AML-193 (cell line): ENCODE results near the gene PHLDA1.

Experiments used
- DNase-seq, 2 experiments: peaks; one replicate each; lab custom pipeline; 2025; lab: John Stamatoyannopoulos, UW

Gene PHLDA1

DNA sequence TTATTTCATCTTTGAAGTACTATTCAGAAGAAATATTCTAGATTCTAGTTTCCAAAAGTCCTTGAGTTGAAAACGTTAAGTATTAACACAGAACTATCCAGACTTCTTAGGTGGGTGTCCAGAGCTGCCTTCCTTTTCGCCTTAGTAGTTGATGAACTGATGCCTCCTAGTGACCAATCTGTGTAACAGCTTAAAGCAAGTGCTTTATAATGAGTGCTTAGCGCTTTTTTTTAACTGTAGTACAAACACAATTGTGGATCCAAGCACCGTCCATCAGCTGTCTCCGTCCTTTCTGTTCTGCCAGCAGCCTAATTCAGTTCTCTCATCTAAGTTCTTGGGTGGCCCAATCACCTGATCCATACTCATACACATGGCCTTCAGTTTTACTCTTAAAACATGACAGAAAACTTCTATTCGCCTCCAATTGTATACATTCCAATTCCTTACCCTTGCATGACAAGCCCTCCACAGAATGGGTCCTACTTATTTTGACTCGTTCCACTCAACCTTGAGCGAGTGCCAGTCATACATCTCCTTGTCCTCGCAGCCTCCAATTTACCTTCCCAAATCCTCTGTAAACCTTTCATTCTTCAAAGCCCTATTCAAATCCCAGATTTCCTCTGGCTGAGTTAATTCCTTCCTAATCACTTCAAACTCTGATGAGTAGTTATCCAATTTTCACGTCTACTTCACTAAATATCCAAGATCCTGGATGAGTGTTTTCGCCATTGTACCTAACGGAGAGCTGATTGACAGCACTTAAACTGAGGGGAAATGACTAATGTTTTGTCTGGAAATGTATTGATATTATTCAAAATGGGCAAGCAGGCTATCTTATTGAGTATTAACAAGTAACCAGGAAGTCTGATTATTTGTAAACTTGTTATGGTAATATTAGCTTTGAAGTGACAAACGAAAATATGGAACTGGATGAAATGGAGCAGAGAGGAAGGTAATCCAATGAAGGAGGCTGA, 5.8 kb upstream of the PHLDA1 start:
- DNase-seq: peak; percentile 86 to 88

DNA sequence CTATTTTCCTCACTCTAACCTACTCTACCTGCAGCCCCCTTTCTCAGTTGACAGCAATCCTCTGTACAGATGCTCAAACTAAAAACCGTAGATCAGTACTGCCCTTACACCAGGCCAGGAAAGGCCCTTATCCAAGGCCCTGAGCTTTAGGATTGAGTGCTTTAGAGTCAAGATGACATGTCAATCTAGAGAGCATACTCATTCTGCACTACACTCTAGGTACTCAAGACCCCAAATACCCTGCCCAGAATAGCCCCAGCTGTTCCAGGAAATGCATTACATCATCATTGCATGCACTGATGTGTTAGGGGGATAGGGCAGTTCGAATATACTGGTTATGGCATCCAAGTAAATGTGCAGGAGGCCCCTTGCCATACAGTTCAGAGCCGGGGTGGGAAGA, 3.5 kb upstream of the PHLDA1 start:
- no peak for DNase-seq

DNA sequence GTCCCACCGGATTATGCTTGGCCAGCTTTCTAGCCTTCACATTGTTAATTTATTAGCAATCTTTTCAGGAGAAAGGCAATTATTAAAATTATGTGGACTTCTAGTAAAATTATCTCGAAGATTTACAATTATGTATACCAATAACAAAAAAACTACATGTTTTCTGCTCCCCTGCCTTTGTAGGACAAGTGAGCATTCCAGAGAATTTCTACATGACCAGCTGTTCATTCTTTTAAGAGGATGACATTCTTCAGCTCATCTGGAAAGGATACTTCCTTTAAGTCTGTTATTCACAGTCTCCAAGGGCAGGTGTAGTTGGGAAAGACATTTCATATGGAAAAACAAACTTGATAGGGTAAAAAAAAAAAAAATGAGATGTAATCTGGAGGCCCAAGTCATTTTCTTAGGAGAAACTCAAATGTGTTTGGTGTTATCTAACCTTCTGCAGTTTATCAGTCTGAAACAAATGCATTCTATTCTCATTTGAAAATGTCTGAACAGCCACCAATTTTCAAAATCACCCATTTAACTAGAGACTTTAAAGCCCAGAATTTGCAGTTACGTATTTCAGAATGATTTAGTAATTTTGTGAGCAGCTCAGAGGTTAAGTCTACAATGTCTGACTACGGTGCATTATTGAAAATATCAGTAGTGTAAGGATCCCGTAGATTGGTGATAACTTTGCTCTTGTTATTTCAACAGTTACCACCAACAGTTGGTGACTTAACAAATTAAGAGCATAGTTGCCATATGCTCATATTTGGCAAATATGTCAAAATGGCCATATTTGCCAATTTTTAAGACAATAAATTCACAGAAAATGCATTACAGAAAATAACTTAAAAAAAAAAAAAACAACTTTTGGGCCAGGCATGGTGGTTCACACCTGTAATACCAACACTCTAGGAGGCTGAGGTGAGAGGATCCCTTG, 1.8 kb upstream of the PHLDA1 start:
- DNase-seq: no peak

DNA sequence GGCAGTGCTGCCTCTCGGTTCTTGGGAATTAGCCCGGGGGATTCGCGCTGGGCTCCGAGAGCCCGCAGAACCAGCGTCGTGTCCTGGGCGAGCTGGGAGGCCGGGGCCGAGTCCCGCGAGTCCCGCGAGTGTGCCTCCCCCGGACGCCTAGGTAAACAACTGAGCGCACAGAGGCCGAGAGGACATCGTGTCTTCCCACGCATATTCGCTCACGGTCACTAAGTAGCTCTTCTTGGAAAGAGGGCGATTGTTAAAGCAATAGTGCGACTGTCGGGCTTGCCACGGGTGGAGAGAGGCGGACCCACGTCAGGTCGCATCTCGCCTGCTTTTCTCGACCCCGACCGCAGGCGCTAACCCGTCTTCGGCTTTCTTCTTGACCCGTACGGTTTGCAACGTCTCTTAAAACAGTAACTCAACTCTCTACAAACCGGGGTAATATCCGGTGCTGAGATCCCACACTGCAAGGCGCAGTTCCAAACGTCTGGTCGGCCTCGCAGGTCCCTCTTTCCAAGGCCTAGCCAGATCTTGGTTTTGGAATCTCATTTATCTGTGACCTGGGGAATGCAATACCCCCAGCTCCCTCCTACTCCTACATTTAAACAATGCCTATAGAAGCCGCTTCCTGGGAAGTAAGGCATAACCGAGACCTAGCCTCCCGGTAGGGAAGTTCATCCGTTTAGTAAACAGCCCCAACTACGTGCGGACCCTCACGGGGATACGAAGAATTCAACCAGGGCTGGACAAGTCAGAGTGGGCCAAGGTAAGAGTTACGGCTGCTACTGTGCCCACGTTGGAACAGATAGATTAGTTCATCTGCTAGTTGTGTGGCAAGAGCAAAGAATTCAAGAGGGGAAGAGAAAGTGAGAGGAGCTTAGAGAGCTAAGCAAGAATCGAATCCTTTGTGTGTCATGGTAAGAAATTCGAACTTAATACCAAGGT, 736 bp upstream of the PHLDA1 start:
- DNase-seq: peak; percentile 47 to 55

DNA sequence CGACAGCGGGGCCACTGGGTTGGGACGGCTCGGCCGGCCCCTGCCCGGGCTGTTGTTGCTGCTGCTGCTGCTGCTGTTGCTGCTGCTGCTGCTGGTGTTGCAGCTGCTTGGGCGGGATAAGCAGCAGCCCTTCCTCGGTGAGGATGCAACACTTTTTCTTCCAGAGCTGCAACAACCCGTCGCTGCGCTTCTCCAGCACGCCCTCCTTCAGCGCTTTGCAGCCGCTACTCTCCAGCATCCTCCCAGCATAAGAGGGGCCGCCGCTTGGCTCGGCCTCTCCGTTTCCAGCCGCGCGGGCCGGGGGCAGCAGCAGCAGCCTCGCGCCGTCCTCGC, 529 bp downstream of the PHLDA1 start:
- DNase-seq: no peak

DNA sequence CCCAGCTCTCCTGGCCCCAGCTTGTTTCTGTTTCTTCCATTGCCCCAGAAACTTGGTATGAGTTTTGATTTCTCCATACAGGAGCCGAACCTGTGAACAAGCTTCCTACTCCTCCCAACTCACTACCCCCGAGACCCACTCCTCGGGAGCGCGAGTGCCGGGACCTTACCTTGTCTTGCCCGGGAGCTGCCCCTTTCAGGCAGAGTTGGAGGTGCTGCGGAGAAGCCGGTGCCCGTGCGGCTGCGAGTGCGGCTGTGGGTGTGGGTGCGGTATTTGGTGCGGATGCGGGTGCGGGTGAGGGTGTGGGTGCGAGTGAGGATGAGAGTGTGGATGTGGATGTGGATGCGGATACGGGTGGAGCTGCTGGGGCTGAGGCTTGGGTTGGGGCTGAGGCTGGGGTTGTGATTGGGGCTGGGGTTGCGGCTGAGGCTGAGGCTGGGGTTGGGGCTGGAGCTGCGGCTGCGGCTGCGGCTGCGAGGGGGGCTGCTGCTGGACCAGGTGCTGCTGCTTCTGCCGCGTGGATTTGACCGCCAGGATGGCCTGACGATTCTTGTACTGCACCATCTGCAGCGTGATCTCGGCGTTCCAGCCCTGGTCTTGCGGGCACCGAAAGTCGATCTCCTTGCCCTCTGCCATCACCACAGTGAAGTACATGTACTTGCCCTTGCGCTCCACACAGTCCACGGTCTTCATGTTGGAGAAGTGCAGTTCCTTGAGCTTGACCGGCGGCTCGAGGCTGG, 1.1 kb downstream of the PHLDA1 start:
- peak in 1 of 2 experiments; percentile 25 for DNase-seq

DNA sequence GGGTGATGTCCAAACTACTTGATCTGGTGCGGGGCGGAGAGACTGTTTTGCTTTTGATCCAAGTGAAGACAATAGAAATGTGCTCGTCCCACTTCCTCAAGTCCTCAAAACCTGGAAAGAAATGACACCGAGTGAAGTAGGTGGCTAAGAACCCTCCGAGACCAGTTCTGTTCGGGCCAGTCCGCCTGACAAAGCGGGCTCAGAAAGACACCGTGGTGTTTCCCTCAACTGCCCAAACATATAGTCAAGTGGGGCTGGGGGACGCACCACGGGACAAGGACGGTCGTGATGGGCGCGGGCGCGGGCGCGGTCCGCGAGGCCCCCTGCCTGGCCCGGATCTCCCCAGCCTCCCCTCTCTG, 1.6 kb downstream of the PHLDA1 start:
- DNase-seq: no peak

DNA sequence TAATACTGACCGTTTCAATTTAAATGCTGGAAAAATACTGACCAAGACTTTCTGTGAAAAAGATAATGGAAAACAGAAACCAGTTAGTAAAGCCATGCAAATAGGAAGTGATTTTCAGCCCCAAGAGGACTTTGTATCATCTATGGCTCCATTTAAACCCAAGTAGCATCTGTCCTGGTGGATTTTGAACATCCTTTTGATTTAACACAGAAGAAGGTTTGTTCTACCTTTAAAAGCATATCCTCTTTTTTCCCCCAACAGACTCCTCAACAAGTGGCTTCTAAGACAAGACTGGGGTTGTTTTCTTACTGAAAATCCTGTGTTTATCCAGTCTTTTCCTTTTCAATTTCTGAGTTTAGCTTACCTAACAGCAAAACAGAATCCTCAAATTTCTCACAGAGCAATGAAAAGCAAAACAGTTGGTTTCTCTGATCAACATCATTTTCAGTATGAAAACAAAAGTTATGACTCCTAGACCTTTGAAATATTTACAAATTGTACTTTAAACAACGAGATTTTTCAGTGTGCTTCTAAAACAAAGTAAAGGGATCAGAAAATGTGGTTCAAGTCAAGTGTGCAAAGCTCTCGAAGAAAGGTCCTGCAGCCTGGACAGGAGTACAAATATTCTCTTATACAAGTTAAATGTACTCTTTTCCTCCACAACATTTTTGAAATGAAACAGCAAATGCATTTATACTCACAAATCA, 2.9 kb downstream of the PHLDA1 start:
- DNase-seq: no peak

DNA sequence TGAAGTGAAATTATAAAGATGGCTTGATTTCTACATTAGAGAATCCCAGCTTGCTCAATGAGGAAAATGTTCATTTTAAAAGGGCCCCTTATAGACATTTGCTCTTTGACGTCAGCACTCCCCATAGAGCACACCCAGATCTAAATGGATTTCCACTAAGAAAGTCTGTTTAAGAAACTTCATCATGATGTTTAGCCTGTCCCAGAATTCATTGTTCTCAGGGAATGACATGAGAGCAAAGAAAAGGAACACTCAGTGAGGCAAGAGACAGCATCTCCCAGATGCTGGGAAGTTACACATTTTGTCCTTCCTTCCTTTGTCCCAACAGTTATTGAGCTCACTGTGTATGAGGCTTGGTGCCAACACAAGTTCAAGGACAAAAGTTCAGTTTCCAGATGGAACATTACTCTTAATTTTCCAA, 4.9 kb downstream of the PHLDA1 start:
- DNase-seq: no peak

DNA sequence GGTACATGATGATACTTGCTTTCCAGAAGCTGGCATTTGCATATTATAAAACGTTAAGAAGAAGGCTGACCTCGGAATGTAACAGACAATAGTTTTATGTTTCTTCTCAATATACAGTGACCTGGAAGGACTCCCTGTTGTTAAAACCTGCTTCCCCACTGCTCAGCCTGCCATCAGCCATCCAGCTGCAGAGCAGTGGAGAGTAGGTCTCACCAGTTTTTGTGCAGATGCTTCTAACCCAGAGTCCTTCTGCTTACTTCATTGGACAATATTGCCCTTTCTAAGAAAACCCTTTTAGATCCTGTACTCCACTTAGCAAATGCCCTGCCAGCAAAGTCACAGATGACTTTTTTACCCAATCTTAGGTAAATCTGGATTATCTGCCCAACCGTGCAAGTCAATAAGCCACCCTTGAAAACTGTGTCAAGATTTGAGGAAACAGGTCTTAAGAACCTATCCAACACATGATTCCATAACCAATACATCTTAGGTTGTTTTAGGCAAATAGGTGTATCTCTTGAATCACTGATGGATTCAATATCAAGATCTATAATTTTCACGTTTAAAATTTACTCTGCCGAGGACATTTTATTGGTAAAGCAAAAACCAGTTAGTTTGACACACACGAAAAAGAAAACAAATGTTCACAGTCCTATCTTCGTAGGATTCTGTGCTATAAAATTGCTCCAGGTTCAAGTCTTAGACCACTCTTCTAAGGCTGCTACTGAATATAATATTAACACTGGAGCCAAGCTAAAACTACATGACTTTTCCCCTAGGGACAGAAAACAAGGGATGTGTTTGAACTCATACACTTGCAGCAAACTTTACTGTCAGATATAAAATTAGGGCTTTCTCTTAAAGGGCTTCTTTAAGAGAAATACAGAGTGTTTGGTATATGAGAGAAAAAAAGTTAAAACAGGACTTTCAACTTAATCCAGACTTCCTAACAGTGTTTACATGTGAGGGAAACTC, 5.7 kb downstream of the PHLDA1 start:
- no peak for DNase-seq

DNA sequence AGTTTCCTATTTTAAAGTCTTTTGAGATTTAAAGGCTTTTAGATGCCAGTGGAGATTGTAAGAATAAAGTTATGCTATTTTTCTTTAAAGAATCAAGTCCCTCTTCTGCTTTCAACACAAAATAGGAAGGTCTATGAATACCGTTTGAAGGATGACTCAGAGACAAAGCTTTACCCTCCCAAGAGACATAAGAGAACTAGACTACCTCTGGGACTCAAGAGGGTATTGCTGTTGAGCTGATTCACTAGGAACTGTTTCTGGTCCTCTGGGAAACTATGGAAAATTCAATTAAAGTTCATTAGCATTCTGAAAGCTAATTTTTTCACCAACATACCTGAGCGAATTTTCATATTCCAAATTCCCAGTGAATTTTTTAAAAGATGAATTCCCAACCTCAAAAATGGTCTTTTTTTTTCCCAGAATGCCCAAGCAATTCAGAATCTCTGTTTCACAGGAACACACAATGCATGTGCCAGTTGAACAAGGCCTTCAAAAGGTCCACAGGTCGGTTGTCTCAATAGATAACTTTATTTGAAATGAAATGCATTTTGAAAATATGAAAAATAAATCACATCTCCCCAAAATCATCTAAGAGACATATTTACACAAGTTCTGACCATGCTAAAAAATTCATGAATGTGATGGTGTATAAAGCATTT, 6.5 kb downstream of the PHLDA1 start:
- peak; percentile 40 to 74 for DNase-seq

DNA sequence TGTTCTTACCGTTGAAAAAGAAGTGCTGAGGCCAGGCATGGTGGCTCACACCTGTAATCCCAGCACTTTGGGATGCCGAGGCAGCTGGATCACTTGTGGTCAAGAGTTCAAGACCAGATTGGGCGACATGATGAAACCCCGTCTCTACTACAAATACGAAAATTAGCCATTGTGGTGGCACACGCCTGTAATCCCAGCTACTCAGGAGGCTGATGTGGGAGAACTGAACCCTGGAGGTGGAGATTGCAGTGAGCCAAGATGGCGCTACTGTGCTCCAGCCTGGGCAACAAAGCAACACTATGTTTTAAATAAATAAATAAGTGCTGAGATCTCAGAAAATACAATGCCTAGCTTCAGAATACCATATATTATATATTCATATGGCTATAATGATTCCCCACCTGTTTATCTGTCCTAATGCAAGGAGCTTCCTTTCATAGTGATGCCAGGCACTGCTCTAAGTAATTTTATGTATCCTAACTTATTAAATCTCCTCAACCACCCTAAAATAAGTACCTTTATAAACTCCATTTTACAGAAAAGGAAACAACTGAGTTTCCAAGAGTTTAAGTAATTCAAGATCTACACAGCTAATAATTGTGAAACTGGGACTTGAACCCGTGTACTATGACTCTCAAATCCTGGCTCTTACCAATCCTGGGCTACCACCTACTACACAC, 7.3 kb downstream of the PHLDA1 start:
- DNase-seq: no peak

DNA sequence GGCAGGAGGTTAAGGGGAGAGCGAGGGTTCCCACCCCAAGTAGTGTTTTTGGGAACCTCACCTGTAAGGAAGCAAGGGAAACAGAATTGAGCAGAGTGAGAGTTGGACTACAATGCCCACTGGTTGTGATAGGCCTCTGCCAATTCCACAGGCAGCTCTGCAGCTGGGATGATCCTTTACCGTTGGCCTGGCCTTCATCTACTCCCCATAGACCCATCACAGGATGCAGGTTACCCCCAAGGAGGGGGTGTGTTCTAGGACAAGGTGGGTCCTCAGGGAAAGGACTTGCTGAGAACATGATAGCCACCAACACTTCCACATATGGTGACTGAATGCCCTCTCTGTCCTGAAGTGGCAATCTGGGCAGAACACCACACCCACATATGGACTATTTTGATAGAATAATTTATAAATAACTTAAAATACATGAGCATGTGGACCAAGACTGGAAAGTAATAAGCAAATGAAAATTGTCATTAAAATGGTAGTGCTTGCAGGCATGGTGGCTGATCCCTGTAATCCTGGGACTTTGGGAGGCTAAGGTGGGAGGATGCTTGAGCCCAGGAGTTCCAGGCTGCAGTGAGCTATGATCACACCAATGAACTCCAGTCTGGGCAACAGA, 8.4 kb downstream of the PHLDA1 start:
- DNase-seq: no peak

DNA sequence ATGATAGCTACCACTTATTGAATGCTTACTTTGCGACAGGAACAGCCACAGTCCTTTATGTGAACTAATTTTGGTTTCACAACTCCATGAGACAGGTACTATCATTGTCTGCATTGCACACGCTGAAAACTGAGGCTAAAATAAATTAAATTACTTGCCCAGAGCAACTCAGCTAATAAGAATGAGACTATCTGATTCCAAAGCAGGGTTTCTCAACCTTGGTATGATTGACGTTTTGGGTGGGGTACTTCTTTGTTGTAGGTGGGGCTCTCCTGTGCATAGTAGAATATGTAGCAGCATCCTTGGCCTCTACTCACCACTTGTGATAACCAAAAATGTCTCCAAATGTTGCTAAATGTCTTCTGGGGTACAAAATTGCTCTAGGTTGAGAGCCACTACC, 9.1 kb downstream of the PHLDA1 start:
- DNase-seq: no peak

DNA sequence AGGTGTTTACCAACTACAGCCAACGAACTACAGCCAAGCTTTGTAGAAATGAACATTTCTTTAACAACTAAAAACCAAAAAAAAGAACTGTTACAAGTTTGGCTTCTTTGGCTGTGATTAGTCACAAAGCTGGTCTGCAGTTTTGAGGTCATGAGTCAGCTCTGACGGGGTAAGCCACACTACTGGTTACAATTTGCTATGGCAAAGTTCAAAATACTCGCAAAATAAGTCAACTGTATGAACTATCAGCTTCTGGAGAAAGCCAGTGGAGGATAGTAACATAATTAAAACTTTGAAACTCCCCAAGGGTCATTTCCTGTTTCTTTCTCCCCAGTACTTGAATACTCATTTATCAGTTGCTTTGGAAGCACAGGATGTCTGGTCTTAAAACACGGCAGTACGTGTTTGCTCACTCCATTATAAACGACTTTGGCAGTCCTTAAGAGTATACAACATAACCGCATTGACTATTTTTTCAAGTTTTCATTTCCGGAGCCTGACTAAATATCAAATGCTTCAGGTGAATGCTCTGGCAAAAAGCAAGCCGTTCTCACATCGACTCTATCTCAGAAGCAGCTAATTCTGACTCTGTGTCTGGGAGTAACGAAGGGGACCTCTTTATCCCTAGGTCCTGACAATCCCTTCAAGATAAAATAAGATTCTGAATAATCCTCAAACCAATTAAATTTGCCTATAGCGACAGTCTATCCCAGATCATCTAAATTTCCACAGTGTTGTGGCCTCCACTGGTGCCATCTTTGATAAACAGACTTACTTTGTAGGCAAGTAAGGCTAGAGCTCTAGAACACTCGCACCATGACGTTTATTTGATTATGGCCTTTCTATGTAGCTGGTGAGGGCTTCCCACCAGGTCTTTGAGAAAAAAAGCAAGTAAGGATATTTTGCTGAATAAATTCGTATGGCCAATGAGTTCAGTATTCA, 10.6 kb downstream of the PHLDA1 start:
- DNase-seq: peak; percentile 48 to 67

DNA sequence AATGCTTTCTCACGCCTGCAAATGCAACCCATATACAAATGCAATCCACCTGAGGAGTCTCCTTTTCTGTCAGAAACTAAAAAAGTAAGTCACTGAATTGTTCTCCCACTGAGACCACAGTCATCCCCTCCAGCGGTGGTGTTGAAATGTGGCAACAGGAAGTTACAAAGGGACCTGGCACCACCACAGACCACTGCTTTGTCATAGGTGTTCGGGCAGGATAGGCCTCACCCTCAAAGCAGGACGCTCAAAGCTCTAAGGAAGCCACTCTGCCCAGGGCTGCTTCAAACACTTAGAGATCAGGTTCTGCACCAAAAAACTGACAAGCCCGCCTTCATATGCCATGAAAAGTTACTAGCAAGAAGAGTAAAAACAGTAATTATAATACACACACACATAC, 11.3 kb downstream of the PHLDA1 start:
- DNase-seq: peak; percentile 83 to 88
